OCI-LY7 (cell line): ENCODE results near the gene GJB4. TPM values are rescaled to one million over a fixed set of nuclear protein-coding genes. Genes with fewer than 3 reads are reported as not detected.

ENCODE experiments used
- BruUV-seq: library from RNA; stranded (reverse); fragments of 400-500 nt; replicated peaks from 2 replicates; lab custom pipeline; 2021; lab: Mats Ljungman, UMichigan
- CTCF ChIA-PET: fragments of 300-600 bp; sonication (Branson Sonifier 250); formaldehyde crosslinking; loops from one replicate; lab custom pipeline; 2022; ENCODE audit warnings: antibody characterized with exemption; ENCODE audit not compliant: unreplicated experiment; lab: Charles Lee
- POLR2A ChIA-PET: fragments of 300-600 bp; sonication (Branson Sonifier 250); formaldehyde crosslinking; loops from one replicate; lab custom pipeline; 2022; ENCODE audit warnings: antibody characterized with exemption; lab: Charles Lee
- DNase-seq: peaks from one replicate; pipeline ENCODE4 v3.0.0-alpha.2; 2015; ENCODE audit warnings: low spot score
- H2AFZ ChIP-seq: fragments of 200-600 bp; sonication (generic), shearing (Covaris generic); 2 replicates; pipeline ENCODE4 v1.6.1; 2014; ENCODE audit warnings: mild to moderate bottlenecking, antibody characterized with exemption, low read length, moderate library complexity
- H3K27ac ChIP-seq: fragments of 200-600 bp; sonication (generic); 2 replicates; pipeline ENCODE4 v1.5.1; 2014; ENCODE audit warnings: mixed run types, low read depth, mild to moderate bottlenecking, moderate library complexity, low read length, inconsistent platforms; ENCODE audit not compliant: poor library complexity, severe bottlenecking
- H3K36me3 ChIP-seq: fragments of 200-600 bp; sonication (generic); 2 replicates; pipeline ENCODE4 v1.6.1; 2014; ENCODE audit warnings: mild to moderate bottlenecking, antibody characterized with exemption, low read length, moderate library complexity, mixed read lengths; ENCODE audit not compliant: insufficient read depth
- H3K4me1 ChIP-seq: fragments of 200-600 bp; sonication (generic); 2 replicates; pipeline ENCODE4 v1.5.1; 2014; ENCODE audit warnings: mild to moderate bottlenecking, low read length; ENCODE audit not compliant: insufficient read depth, poor library complexity, severe bottlenecking
- H3K4me2 ChIP-seq: fragments of 200-600 bp; sonication (generic); 2 replicates; pipeline ENCODE4 v1.6.1; 2014; ENCODE audit warnings: mild to moderate bottlenecking, low read length
- H3K4me3 ChIP-seq: fragments of 200-600 bp; sonication (generic); 2 replicates; pipeline ENCODE4 v1.5.1; 2014; ENCODE audit warnings: mild to moderate bottlenecking, low read depth, low read length; ENCODE audit not compliant: poor library complexity, severe bottlenecking
- H3K79me2 ChIP-seq: fragments of 200-600 bp; sonication (generic); 2 replicates; pipeline ENCODE4 v1.6.1; 2016; ENCODE audit warnings: low read depth, mild to moderate bottlenecking, low read length, moderate library complexity, mixed read lengths; ENCODE audit not compliant: insufficient read depth
- H3K9me2 ChIP-seq: fragments of 200-600 bp; sonication (generic); 2 replicates; pipeline ENCODE4 v1.6.1; 2016; ENCODE audit warnings: mild to moderate bottlenecking, low read length, mixed read lengths; ENCODE audit not compliant: insufficient read depth
- H3K9me3 ChIP-seq: fragments of 200-600 bp; sonication (generic); 2 replicates; pipeline ENCODE4 v1.6.1; 2014; ENCODE audit warnings: mild to moderate bottlenecking, mixed run types, low read length, mixed read lengths
- H4K20me1 ChIP-seq: fragments of 200-600 bp; sonication (generic); 2 replicates; pipeline ENCODE4 v1.6.1; 2014; ENCODE audit warnings: mild to moderate bottlenecking, antibody characterized with exemption, low read length, moderate library complexity, mixed read lengths; ENCODE audit not compliant: insufficient read depth
- EZH2phosphoT487 ChIP-seq: fragments of 200-600 bp; sonication (generic); IDR thresholded peaks from 2 replicates; pipeline ENCODE4 v1.6.1; 2018; ENCODE audit warnings: low read depth, borderline replicate concordance, mild to moderate bottlenecking, mixed run types, antibody characterized with exemption, low read length, moderate library complexity, mixed read lengths
- intact Hi-C: fragments of 100-400 bp; cut with micrococcal nuclease; formaldehyde crosslinking; loops from one replicate; pipeline ENCODE4 v1.10.0; 2022; ENCODE audit not compliant: unreplicated experiment
- total RNA-seq, 2 experiments: library from RNA; depleted of rRNA in 1 of 2; stranded (reverse); fragments of >200 nt in 1 of 2; shearing (Covaris generic) in 1 of 2; gene quantifications; 2 replicates each; pipeline ENCODE4 v1.2.3, GENCODE V29; 2014 to 2022
- TF ChIP-seq, protein P1 (sequence below): fragments of 200-600 bp; sonication (generic); conservative IDR thresholded peaks from 2 replicates; pipeline ENCODE4 v1.5.1; 2014; ENCODE audit warnings: mild to moderate bottlenecking, antibody characterized with exemption, low read length, moderate library complexity, mixed read lengths

The GJB4 gene
- total RNA-seq, 2 experiments from 2014 or later, result not detected

DNA sequence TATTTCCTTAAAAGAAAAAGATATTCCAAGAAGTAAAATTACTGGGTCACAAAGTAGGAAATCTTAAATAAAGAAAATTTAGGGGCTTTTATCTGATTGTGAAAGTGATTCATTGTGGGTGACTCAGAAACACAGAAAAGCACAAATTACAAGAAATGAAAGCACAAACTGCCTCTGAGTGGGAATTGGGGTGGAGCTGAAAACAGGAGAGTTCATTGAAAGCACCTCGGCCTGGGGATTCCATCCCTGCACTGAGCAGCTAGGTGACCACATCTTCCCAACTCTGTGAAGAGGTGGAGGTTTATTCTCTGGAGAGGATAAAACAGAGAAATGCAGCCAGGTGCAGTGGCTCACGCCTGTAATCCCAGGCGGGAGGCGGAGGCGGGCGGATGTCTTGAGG is 40.7 kb downstream of the GJB4 start:
- no peak overlapping the region for H3K27ac ChIP-seq
- no peak overlapping the region for H2AFZ ChIP-seq
- intact Hi-C loops, result no loop called here
- no peak overlapping the region for H3K4me2 ChIP-seq
- H4K20me1 ChIP-seq, result no peaks in the 10 kb centered on the region
- POLR2A ChIA-PET, result no interaction called here
- no TSS peak for BruUV-seq
- TF ChIP-seq, protein P1, sequence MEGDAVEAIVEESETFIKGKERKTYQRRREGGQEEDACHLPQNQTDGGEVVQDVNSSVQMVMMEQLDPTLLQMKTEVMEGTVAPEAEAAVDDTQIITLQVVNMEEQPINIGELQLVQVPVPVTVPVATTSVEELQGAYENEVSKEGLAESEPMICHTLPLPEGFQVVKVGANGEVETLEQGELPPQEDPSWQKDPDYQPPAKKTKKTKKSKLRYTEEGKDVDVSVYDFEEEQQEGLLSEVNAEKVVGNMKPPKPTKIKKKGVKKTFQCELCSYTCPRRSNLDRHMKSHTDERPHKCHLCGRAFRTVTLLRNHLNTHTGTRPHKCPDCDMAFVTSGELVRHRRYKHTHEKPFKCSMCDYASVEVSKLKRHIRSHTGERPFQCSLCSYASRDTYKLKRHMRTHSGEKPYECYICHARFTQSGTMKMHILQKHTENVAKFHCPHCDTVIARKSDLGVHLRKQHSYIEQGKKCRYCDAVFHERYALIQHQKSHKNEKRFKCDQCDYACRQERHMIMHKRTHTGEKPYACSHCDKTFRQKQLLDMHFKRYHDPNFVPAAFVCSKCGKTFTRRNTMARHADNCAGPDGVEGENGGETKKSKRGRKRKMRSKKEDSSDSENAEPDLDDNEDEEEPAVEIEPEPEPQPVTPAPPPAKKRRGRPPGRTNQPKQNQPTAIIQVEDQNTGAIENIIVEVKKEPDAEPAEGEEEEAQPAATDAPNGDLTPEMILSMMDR, result no peak
- no peak for TF ChIP-seq EZH2phosphoT487
- H3K79me2 ChIP-seq, result no peaks in the 10 kb centered on the region
- no peaks in the 10 kb centered on the region for H3K9me3 ChIP-seq
- no peaks in the 10 kb centered on the region for H3K9me2 ChIP-seq
- CTCF ChIA-PET, result no interaction called here
- no peak for DNase-seq
- H3K4me3 ChIP-seq, result no peak overlapping the region
- no peaks in the 10 kb centered on the region for H3K36me3 ChIP-seq
- no peaks in the 10 kb centered on the region for H3K4me1 ChIP-seq

DNA sequence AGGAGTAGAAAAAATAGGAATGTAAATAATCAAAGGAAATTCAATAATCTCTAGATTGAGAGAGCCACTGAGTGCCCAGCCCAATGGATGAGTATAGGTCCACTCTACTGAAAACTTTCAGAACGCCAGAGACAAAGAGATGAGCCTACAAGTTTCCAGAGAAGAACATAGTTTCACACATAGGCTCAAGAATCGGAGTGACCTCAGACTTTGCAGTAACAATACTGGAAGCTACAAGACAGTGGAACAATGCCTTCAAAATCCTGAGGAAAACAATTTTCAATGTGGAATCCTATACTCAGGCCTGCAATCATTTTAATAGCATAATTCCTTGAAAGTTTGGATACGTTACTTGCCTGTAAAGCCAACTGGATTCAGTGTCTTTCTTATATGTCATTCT is 44.2 kb downstream of the GJB4 start:
- H3K4me3 ChIP-seq, result no peak overlapping the region
- CTCF ChIA-PET, result no interaction called here
- H3K4me1 ChIP-seq, result no peaks in the 10 kb centered on the region
- no peaks in the 10 kb centered on the region for H3K36me3 ChIP-seq
- no peaks in the 10 kb centered on the region for H4K20me1 ChIP-seq
- POLR2A ChIA-PET, result no interaction called here
- TF ChIP-seq, protein P1, result no peak
- no peak for TF ChIP-seq EZH2phosphoT487
- H3K4me2 ChIP-seq, result no peak overlapping the region
- no peaks in the 10 kb centered on the region for H3K79me2 ChIP-seq
- no peaks in the 10 kb centered on the region for H3K9me2 ChIP-seq
- H3K27ac ChIP-seq, result no peak overlapping the region
- H3K9me3 ChIP-seq, result no peaks in the 10 kb centered on the region
- H2AFZ ChIP-seq, result no peak overlapping the region
- intact Hi-C loops, result no loop called here
- DNase-seq, result no peak
- BruUV-seq, result no TSS peak

DNA sequence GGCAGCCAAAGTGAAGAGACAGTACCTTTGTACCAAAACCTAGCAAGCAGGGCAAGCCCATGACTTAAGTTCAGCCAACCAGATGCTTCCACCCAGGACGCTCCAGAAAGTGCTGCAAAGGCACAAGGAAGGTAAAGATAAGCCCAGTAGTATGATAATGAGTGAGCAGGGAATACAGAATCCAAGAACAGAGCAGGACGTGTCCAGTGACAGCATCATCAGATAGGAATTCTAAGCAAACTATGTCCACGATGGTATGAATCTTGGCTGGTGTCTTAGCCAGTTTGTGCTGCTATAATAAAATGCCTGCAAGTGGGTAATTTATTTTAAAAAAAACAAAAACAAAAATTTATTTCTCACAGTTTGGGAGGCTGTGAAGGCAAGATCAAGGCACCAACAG is 46.9 kb downstream of the GJB4 start:
- CTCF ChIA-PET, result no interaction called here
- TF ChIP-seq, protein P1, result no peak
- TF ChIP-seq EZH2phosphoT487, result no peak
- no peak for DNase-seq
- no peak overlapping the region for H3K27ac ChIP-seq
- no peaks in the 10 kb centered on the region for H4K20me1 ChIP-seq
- POLR2A ChIA-PET, result interaction anchor here (0.7 kb wide), 1 partner anchor 1252 kb away, joined by 3 read pairs; no protein-coding TSS in a partner anchor
- H3K4me1 ChIP-seq, result no peaks in the 10 kb centered on the region
- no peak overlapping the region for H3K4me3 ChIP-seq
- H3K36me3 ChIP-seq, result no peaks in the 10 kb centered on the region
- no peaks in the 10 kb centered on the region for H3K9me3 ChIP-seq
- H3K9me2 ChIP-seq, result no peaks in the 10 kb centered on the region
- H2AFZ ChIP-seq, result no peak overlapping the region
- intact Hi-C loops, result no loop called here
- no peak overlapping the region for H3K4me2 ChIP-seq
- H3K79me2 ChIP-seq, result no peaks in the 10 kb centered on the region
- no TSS peak for BruUV-seq
